ENCODE results near the gene ZNF423. TPM values are rescaled to one million over a fixed set of nuclear protein-coding genes. Genes with fewer than 3 reads are reported as not detected.

Gene ZNF423
- total RNA-seq, 1 donor from 2014 or later, result 0.69 TPM

- no peak for DNase-seq (ENCODE audit: low read depth)
- no peak overlapping the region for H3K4me3 ChIP-seq (ENCODE audit: low read depth, low read length)
- TF ChIP-seq, protein P1, sequence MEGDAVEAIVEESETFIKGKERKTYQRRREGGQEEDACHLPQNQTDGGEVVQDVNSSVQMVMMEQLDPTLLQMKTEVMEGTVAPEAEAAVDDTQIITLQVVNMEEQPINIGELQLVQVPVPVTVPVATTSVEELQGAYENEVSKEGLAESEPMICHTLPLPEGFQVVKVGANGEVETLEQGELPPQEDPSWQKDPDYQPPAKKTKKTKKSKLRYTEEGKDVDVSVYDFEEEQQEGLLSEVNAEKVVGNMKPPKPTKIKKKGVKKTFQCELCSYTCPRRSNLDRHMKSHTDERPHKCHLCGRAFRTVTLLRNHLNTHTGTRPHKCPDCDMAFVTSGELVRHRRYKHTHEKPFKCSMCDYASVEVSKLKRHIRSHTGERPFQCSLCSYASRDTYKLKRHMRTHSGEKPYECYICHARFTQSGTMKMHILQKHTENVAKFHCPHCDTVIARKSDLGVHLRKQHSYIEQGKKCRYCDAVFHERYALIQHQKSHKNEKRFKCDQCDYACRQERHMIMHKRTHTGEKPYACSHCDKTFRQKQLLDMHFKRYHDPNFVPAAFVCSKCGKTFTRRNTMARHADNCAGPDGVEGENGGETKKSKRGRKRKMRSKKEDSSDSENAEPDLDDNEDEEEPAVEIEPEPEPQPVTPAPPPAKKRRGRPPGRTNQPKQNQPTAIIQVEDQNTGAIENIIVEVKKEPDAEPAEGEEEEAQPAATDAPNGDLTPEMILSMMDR (conservative IDR thresholded peaks at IDR 0.05; ENCODE audit: low read depth, low read length), result no peak
These were observed 339.4 kb downstream of the ZNF423 start for GRCh38 chr16:49516382-49517036.

- H3K4me3 ChIP-seq (ENCODE audit: low read depth, low read length), result no peak overlapping the region
- DNase-seq (ENCODE audit: low read depth), result no peak
These were observed 340.1 kb downstream of the ZNF423 start for GRCh38 chr16:49515861-49516260.

GRCh38 chr16:49515016-49515565 is 340.8 kb downstream of the ZNF423 start:
- DNase-seq (ENCODE audit: low read depth), result no peak
- TF ChIP-seq, protein P1 (conservative IDR thresholded peaks at IDR 0.05; ENCODE audit: low read depth, low read length), result no peak
- no peak overlapping the region for H3K4me3 ChIP-seq (ENCODE audit: low read depth, low read length)

More at GRCh38 chr16:49515861-49516260, 340.1 kb downstream of the ZNF423 start:
- TF ChIP-seq, protein P1 (conservative IDR thresholded peaks at IDR 0.05; ENCODE audit: low read depth, low read length), result no peak

- DNase-seq (ENCODE audit: low read depth), result no peak
- TF ChIP-seq, protein P1 (conservative IDR thresholded peaks at IDR 0.05; ENCODE audit: low read depth, low read length), result no peak
- no peak overlapping the region for H3K4me3 ChIP-seq (ENCODE audit: low read depth, low read length)
These were observed 341.6 kb downstream of the ZNF423 start for GRCh38 chr16:49514073-49514980.

GRCh38 chr16:49513040-49513439 is 342.9 kb downstream of the ZNF423 start:
- H3K4me3 ChIP-seq (ENCODE audit: low read depth, low read length), result no peak overlapping the region
- no peak for DNase-seq (ENCODE audit: low read depth)
- TF ChIP-seq, protein P1 (conservative IDR thresholded peaks at IDR 0.05; ENCODE audit: low read depth, low read length), result no peak

- no peak overlapping the region for H3K4me3 ChIP-seq (ENCODE audit: low read depth, low read length)
- TF ChIP-seq, protein P1 (conservative IDR thresholded peaks at IDR 0.05; ENCODE audit: low read depth, low read length), result no peak
- no peak for DNase-seq (ENCODE audit: low read depth)
These were observed 345.1 kb downstream of the ZNF423 start for GRCh38 chr16:49510654-49511305.
